ENCODE results near the gene GRID1. TPM values are rescaled to one million over a fixed set of nuclear protein-coding genes. Genes with fewer than 3 reads are reported as not detected.
A peak's percentile ranks its signal among the peaks of the same experiment; 100 is the strongest.

Gene GRID1
- total RNA-seq, 2 experiments from 2014 or later, result not detected

DNA sequence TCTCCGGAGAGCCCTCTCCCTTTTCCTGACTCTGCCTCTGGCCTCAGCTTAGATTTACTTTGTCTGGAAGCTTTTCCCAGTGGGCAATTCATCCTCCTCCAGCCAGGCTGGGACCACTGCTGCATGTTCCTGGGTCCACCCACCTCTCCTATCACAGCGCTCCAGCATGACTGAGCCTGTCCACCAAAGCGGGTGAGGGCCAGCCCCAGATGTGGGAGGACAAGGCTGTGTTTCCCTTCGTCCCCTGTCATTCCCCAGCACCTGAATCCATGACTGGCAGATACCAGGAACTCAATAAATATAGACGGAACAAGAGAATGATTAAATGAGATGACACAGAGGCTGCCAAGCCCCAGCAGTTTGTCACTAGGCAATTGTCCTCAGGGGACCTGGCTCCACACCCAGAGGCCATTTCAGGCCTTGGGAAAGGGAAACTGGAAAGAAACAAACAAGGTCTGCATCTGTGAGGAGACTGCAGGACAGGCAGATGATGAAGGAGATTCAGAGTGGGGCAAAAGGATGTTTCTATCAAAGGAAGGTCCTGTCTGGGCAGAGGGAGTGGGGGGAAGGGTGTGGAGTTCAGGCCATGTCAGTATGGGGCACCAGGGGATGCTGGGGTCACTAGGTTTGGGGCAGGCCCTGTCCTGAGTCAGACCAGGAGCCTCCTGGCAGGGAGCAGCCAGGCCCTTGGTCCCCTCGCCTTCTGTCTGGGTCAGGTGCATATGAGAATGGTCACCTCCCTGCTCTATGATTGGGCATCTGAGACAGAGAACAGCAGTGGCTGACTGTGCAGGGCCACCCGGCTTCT lies 576.4 kb downstream of the GRID1 start:
- Mint-ChIP-seq H3K4me1 (no peaks in the 10 kb centered on the region), H3K27ac (no peak overlapping the region), H3K4me3 (no peak overlapping the region), H3K27me3 (no peaks in the 10 kb centered on the region), H3K9me3 (no peaks in the 10 kb centered on the region), H3K36me3 (ENCODE audit: low read depth) (no peaks in the 10 kb centered on the region)
- POLR2A ChIA-PET, result no interaction called here
- DNase-seq, result no peak
- CTCF ChIA-PET, result no interaction called here

DNA sequence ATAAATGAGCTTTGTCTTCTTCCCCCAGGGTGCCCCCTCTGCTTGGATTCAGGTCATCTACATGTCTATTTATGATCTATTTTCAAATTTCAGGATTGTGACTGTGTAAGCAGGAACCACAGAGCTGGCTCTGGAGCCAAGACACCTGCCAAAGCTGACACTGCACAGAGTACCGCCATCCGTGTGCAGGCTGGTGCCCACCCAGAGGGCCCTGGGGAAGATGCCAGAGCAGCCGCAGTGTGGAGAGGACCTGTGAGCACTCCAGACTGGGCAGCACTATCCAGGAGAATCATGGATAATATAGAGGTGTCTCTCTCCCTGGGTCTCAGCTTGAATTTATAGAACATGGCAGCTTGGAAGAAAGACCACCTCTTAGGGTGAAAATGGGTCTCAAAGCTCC lies 577.5 kb downstream of the GRID1 start:
- POLR2A ChIA-PET, result no interaction called here
- CTCF ChIA-PET, result no interaction called here
- no peak overlapping the region for H3K4me3 Mint-ChIP-seq
- DNase-seq, result no peak
- no peaks in the 10 kb centered on the region for H3K27me3 Mint-ChIP-seq
- no peak overlapping the region for H3K27ac Mint-ChIP-seq
- H3K36me3 Mint-ChIP-seq (ENCODE audit: low read depth), result no peaks in the 10 kb centered on the region
- H3K4me1 Mint-ChIP-seq, result no peaks in the 10 kb centered on the region
- H3K9me3 Mint-ChIP-seq, result no peaks in the 10 kb centered on the region

GRCh38 chr10:85788570-85788969 lies 578.0 kb downstream of the GRID1 start:
- DNase-seq, result no peak
- no peaks in the 10 kb centered on the region for H3K9me3 Mint-ChIP-seq
- no peaks in the 10 kb centered on the region for H3K27me3 Mint-ChIP-seq
- H3K36me3 Mint-ChIP-seq (ENCODE audit: low read depth), result no peaks in the 10 kb centered on the region
- H3K4me3 Mint-ChIP-seq, result no peak overlapping the region
- H3K4me1 Mint-ChIP-seq, result no peaks in the 10 kb centered on the region
- ChIA-PET POLR2A (no interaction called here), CTCF (no interaction called here)
- no peak overlapping the region for H3K27ac Mint-ChIP-seq

- Mint-ChIP-seq H3K4me3 (no peak overlapping the region), H3K36me3 (ENCODE audit: low read depth) (no peaks in the 10 kb centered on the region), H3K27me3 (no peaks in the 10 kb centered on the region), H3K27ac (no peak overlapping the region), H3K4me1 (no peaks in the 10 kb centered on the region), H3K9me3 (no peaks in the 10 kb centered on the region)
- DNase-seq, result no peak
- ChIA-PET POLR2A (no interaction called here), CTCF (no interaction called here)
Measured at GRCh38 chr10:85787881-85788280, 578.7 kb downstream of the GRID1 start.

DNA sequence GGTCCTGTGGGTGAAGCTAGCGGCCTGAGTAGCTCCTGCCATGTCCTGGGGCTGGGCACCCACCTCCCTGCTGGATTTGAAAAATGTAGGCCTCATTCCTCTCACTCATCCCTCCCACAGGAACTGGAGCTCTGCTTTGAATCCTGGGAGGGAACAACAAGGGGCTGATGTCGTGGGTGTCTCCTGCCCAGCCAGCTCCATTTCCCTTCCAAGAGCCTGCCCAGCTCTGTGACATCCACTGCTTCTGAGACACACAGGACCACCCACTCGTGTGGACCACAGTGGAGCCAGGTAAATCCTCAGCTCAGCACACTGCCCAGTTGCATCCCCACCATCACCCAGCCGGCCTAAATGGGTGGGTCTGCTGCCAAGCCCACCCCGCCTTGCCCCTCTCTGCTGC lies 579.2 kb downstream of the GRID1 start:
- Mint-ChIP-seq H3K27ac (no peak overlapping the region), H3K4me1 (no peaks in the 10 kb centered on the region), H3K36me3 (ENCODE audit: low read depth) (no peaks in the 10 kb centered on the region), H3K4me3 (no peak overlapping the region), H3K9me3 (no peaks in the 10 kb centered on the region), H3K27me3 (no peaks in the 10 kb centered on the region)
- POLR2A ChIA-PET, result no interaction called here
- no peak for DNase-seq
- CTCF ChIA-PET, result no interaction called here

DNA sequence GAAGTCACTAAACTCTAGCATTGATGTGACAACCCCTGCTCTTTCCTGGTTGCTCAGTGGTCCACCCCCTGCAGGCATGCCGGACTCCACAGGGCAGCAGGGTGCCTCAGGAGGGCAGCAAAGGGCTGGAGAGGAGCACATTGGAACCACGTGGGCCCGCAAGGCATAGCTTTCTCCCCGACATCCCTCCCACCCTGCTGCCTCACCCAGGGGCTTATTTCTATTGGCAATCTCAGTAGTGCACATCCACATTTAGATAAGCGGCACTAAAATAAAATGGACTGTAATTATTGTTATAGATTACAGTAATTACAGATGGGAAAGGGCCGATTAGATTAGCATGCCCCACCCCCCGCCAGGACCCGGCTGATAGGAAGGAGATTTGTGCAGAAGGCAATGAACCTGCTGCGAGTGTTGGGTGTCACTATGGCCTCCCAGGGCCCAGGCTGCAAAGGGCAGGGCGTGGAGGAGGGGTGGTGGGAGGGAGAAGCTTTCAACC lies 580.1 kb downstream of the GRID1 start:
- ChIA-PET POLR2A (no interaction called here), CTCF (no interaction called here)
- no peak for DNase-seq
- no peaks in the 10 kb centered on the region for H3K9me3 Mint-ChIP-seq
- H3K27me3 Mint-ChIP-seq, result no peaks in the 10 kb centered on the region
- no peak overlapping the region for H3K27ac Mint-ChIP-seq
- no peaks in the 10 kb centered on the region for H3K36me3 Mint-ChIP-seq (ENCODE audit: low read depth)
- H3K4me3 Mint-ChIP-seq, result no peak overlapping the region
- no peaks in the 10 kb centered on the region for H3K4me1 Mint-ChIP-seq

- Mint-ChIP-seq H3K4me3 (no peak overlapping the region), H3K4me1 (no peaks in the 10 kb centered on the region), H3K27me3 (no peaks in the 10 kb centered on the region), H3K9me3 (no peaks in the 10 kb centered on the region), H3K27ac (no peak overlapping the region), H3K36me3 (ENCODE audit: low read depth) (no peaks in the 10 kb centered on the region)
- CTCF ChIA-PET, result no interaction called here
- POLR2A ChIA-PET, result no interaction called here
- DNase-seq, result no peak
Measured at GRCh38 chr10:85784792-85785191, 581.8 kb downstream of the GRID1 start.

- H3K9me3 Mint-ChIP-seq, result no peaks in the 10 kb centered on the region
- no peak overlapping the region for H3K4me3 Mint-ChIP-seq
- CTCF ChIA-PET, result no interaction called here
- no peak for DNase-seq
- no peaks in the 10 kb centered on the region for H3K4me1 Mint-ChIP-seq
- POLR2A ChIA-PET, result no interaction called here
- no peaks in the 10 kb centered on the region for H3K27me3 Mint-ChIP-seq
- H3K36me3 Mint-ChIP-seq (ENCODE audit: low read depth), result no peaks in the 10 kb centered on the region
- H3K27ac Mint-ChIP-seq, result no peak overlapping the region
Measured at GRCh38 chr10:85781404-85781803, 585.2 kb downstream of the GRID1 start.

DNA sequence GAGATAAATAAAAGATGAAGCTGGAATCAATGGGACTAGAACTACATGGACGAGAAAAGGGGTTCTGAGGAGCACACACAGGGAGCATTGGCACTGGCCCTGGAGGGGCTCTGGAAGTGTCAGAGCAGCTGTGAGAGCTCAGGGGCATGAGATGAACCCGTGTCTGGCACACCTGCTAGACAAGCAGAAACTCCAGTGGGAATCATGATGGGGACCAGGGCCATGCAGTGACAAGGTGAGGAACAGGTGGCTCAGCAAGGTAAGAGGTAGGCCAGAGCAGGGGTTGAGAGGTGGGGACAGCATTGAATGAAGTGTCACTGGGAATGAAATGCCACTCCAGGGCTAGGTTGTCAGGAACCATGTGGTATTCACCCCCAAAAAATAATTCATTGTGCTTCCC lies 588.5 kb downstream of the GRID1 start:
- CTCF ChIA-PET, result no interaction called here
- H3K9me3 Mint-ChIP-seq, result no peaks in the 10 kb centered on the region
- DNase-seq, result no peak
- no peak overlapping the region for H3K4me3 Mint-ChIP-seq
- H3K4me1 Mint-ChIP-seq, result no peaks in the 10 kb centered on the region
- POLR2A ChIA-PET, result no interaction called here
- H3K27ac Mint-ChIP-seq, result no peak overlapping the region
- no peaks in the 10 kb centered on the region for H3K27me3 Mint-ChIP-seq
- no peaks in the 10 kb centered on the region for H3K36me3 Mint-ChIP-seq (ENCODE audit: low read depth)

GRCh38 chr10:85767891-85768290 lies 598.7 kb downstream of the GRID1 start:
- Mint-ChIP-seq H3K36me3 (ENCODE audit: low read depth) (no peaks in the 10 kb centered on the region), H3K4me1 (no peaks in the 10 kb centered on the region), H3K9me3 (peaks cover 2% of the 10 kb centered on the region), H3K27me3 (no peaks in the 10 kb centered on the region), H3K27ac (no peak overlapping the region), H3K4me3 (no peak overlapping the region)
- POLR2A ChIA-PET, result no interaction called here
- CTCF ChIA-PET, result no interaction called here
- DNase-seq, result no peak

DNA sequence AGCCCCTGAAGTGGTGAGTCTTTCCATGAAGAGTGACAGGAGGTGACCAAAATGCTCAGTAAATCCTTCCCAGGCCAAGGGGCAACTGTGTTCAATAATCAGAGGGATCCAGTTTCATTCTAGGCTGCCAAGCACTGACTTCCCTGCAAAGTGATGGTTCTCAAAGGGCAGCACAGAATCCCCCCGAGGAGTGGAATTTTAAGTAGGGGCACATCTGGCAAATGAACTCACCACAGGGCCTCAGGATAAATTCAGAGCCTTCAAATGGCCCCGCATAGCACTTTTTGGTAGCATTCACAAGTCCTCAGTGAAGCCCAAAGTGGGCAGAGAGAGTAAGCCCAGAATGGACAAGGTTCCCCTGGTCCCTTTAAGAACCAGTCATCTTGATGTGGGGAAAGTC lies 602.5 kb downstream of the GRID1 start:
- POLR2A ChIA-PET, result no interaction called here
- H3K4me3 Mint-ChIP-seq, result no peak overlapping the region

GRCh38 chr10:85761906-85762445 lies 604.6 kb downstream of the GRID1 start:
- Mint-ChIP-seq H3K27ac (no peak overlapping the region), H3K4me3 (no peak overlapping the region), H3K27me3 (no peaks in the 10 kb centered on the region), H3K36me3 (ENCODE audit: low read depth) (no peaks in the 10 kb centered on the region), H3K9me3 (no peaks in the 10 kb centered on the region), H3K4me1 (no peaks in the 10 kb centered on the region)
- no peak for DNase-seq
- ChIA-PET POLR2A (no interaction called here), CTCF (no interaction called here)

More for the DNA sequence above, 602.5 kb downstream of the GRID1 start:
- H3K4me1 Mint-ChIP-seq, result no peaks in the 10 kb centered on the region
- H3K27ac Mint-ChIP-seq, result no peak overlapping the region
- no peak for DNase-seq
- H3K9me3 Mint-ChIP-seq, result peaks cover 2% of the 10 kb centered on the region
- no peaks in the 10 kb centered on the region for H3K36me3 Mint-ChIP-seq (ENCODE audit: low read depth)
- no peaks in the 10 kb centered on the region for H3K27me3 Mint-ChIP-seq
- CTCF ChIA-PET, result no interaction called here

GRCh38 chr10:85741626-85742300 lies 624.8 kb downstream of the GRID1 start:
- H3K4me3 Mint-ChIP-seq, result peak overlapping the region; percentile 40
- H3K4me1 Mint-ChIP-seq, result no peaks in the 10 kb centered on the region
- ChIA-PET CTCF (no interaction called here), POLR2A (no interaction called here)
- no peak overlapping the region for H3K27ac Mint-ChIP-seq
- H3K36me3 Mint-ChIP-seq (ENCODE audit: low read depth), result no peaks in the 10 kb centered on the region
- H3K27me3 Mint-ChIP-seq, result no peaks in the 10 kb centered on the region
- no peaks in the 10 kb centered on the region for H3K9me3 Mint-ChIP-seq
- no peak for DNase-seq

- no peak for DNase-seq
- no peaks in the 10 kb centered on the region for H3K27me3 Mint-ChIP-seq
- ChIA-PET CTCF (no interaction called here), POLR2A (no interaction called here)
- H3K4me1 Mint-ChIP-seq, result no peaks in the 10 kb centered on the region
- H3K27ac Mint-ChIP-seq, result no peak overlapping the region
- H3K36me3 Mint-ChIP-seq (ENCODE audit: low read depth), result no peaks in the 10 kb centered on the region
- no peak overlapping the region for H3K4me3 Mint-ChIP-seq
- H3K9me3 Mint-ChIP-seq, result no peaks in the 10 kb centered on the region
Measured at GRCh38 chr10:85735997-85736396, 630.6 kb downstream of the GRID1 start.

Measured in activated CD4-positive, alpha-beta memory T cell treated with anti-CD3 and anti-CD28 coated beads, Interleukin-2, amount 10 ng/mL, durations not matched to agents 7 days and 5 days (primary cell).